Right lobe of liver (tissue), 6 donors: ENCODE measurements around the gene ZNF768. TPM values are rescaled to one million over a fixed set of nuclear protein-coding genes. Genes with fewer than 3 reads are reported as not detected.

ENCODE experiments used
- ATAC-seq, 4 donors: fragments of 200-7000 bp; cut with Tn5 transposase; one replicate each; pipeline ENCODE4 v1.9.1; 2020; ENCODE audit warnings: mild to moderate bottlenecking in 4 of 4, moderate library complexity in 4 of 4
- DNase-seq, 3 donors: peaks; one replicate each; pipeline ENCODE4 v3.0.0-alpha.2; 2020
- H3K27ac ChIP-seq, 3 donors: fragments of 200-600 bp; one replicate each; pipeline ENCODE4 v1.8.0; 2022
- H3K27me3 ChIP-seq, 2 donors: fragments of 200-600 bp; one replicate each; pipeline ENCODE4 v1.8.0; 2022
- H3K36me3 ChIP-seq, 4 donors: fragments of 200-600 bp; sonication (generic) in 1 of 4; one replicate each; pipeline versions ENCODE4 v1.5.1 to v1.8.0; 2017 to 2022; ENCODE audit warnings: control low read depth in 1 of 4
- H3K4me1 ChIP-seq, 4 donors: fragments of 200-600 bp; sonication (generic) in 1 of 4; one replicate each; pipeline versions ENCODE4 v1.5.1 to v1.8.0; 2017 to 2022; ENCODE audit warnings: control low read depth in 1 of 4
- H3K4me3 ChIP-seq, 3 donors: fragments of 200-600 bp; one replicate each; pipeline ENCODE4 v1.8.0; 2022
- H3K9me3 ChIP-seq, 4 donors: fragments of 200-600 bp; sonication (generic) in 1 of 4; one replicate each; pipeline versions ENCODE4 v1.5.1 to v1.8.0; 2017 to 2022; ENCODE audit warnings: control low read depth in 1 of 4
- POLR2A ChIP-seq: fragments of 450-650 bp; IDR thresholded peaks from one replicate; pipeline ENCODE4 v1.6.1; 2017; ENCODE audit warnings: antibody characterized with exemption, mild to moderate bottlenecking
- WGBS: methylation state at CpG from one replicate; pipeline ENCODE4 v1.1.6; 2018; ENCODE audit warnings: low coverage, low lambda C conversion rate; ENCODE audit not compliant: insufficient coverage; ENCODE audit errors: missing lambda C conversion rate; 5-methylcytosine and 5-hydroxymethylcytosine counted together
- intact Hi-C, 2 donors: fragments of 100-400 bp; cut with DNase I; formaldehyde crosslinking; loops; one replicate each; pipeline versions ENCODE4 v1.11.2 to v1.14.1; 2022
- microRNA-seq, 2 donors: library from miRNA; unstranded; fragments of <30 nt; microRNA quantifications; one replicate each; pipeline ENCODE4, GENCODE V29; 2019 to 2020
- small RNA-seq, 2 experiments: library from RNA; depleted of rRNA; stranded (forward); fragments of <200 nt; gene quantifications; one replicate each; pipeline ENCODE3, GENCODE V24; 2016
- total RNA-seq, 6 experiments: library from RNA; depleted of rRNA in 2 of 6; stranded (reverse); fragments of >200 nt in 2 of 6; fragmentation: NEBNext Ultra II Directional in 3 of 6; extraction: Animal tissue kit (Norgen Biotek cat#: 25700) in 3 of 6; gene quantifications; one replicate each; pipeline versions ENCODE4 v1.1.0 to v1.2.4, GENCODE V29; 2016 to 2023
- TF ChIP-seq, protein P1 (sequence below), 4 donors: fragments of 200-600 bp in 3 of 4; fragments of 450-650 bp in 1 of 4; IDR thresholded peaks; one replicate each; pipeline versions ENCODE4 v1.5.1 to v1.8.0; 2016 to 2022; ENCODE audit warnings: antibody characterized with exemption in 4 of 4, mild to moderate bottlenecking in 2 of 4
- donor health status: DM: no; HTN: yes; CAD: no.
- donor health status: DM: no; HTN: no; CAD: no.
- donor health status: DM: no; HTN: no; CAD: no.
- donor health status: DM: no; HTN: yes; CAD: no.
- donor health status: DM: no; HTN: yes; CAD: no.

Gene ZNF768
- total RNA-seq, 6 experiments from 2014 or later = 14.7 to 21.2 (median 18.8) TPM

DNA sequence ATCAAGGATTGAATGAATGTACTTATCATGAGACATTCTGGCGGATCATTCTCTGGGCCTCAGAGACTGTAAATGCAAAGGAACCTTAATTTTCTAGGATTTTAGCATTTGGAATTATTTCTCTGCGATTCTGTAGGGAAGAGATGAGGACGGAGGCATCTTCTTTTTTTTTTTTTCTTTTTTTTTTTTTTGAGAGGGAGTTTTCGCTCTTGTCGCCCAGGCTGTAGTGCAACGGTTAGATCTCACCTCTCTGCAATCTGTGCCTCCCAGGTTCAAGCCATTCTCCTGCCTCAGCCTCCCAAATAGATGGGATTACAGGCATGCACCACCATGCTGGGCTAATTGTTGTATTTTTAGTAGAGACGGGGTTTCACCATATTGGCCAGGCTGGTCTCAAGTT is 51.7 kb downstream of the ZNF768 start:
- no peaks in the 10 kb centered on the region for H3K27me3 ChIP-seq
- no peak overlapping the region for H3K4me3 ChIP-seq
- H3K27ac ChIP-seq = no peak overlapping the region
- H3K4me1 ChIP-seq = peaks cover 0 to 11% (median 0%) of the 10 kb centered on the region in 4 donors
- H3K36me3 ChIP-seq = no peaks in the 10 kb centered on the region
- ATAC-seq (no peak), DNase-seq (no peak)
- TF ChIP-seq, protein P1, sequence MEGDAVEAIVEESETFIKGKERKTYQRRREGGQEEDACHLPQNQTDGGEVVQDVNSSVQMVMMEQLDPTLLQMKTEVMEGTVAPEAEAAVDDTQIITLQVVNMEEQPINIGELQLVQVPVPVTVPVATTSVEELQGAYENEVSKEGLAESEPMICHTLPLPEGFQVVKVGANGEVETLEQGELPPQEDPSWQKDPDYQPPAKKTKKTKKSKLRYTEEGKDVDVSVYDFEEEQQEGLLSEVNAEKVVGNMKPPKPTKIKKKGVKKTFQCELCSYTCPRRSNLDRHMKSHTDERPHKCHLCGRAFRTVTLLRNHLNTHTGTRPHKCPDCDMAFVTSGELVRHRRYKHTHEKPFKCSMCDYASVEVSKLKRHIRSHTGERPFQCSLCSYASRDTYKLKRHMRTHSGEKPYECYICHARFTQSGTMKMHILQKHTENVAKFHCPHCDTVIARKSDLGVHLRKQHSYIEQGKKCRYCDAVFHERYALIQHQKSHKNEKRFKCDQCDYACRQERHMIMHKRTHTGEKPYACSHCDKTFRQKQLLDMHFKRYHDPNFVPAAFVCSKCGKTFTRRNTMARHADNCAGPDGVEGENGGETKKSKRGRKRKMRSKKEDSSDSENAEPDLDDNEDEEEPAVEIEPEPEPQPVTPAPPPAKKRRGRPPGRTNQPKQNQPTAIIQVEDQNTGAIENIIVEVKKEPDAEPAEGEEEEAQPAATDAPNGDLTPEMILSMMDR (IDR thresholded peaks at IDR 0.05) = no peak
- TF ChIP-seq POLR2A = no peak
- intact Hi-C loops = no loop called here
- 85% methylated on average over 6 of the region's 7 CpGs for WGBS
- no peaks in the 10 kb centered on the region for H3K9me3 ChIP-seq

DNA sequence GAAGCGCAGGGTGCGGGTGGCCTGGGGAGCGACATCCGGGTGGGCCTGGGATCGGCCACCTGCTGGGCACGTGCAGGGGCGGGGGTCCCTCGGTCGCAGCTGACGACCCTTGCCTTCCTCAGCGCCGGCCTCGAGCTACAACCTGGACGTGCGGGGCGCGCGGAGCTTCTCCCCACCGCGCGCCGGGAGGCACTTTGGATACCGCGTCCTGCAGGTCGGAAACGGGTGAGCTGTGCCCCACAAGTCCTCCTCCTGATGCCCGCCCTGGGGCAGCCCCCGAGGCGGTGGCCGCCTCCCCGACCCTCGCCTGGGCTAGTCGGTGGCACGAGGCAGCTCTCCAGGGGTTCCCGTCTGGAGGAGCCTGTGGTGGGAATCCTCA is 52.3 kb downstream of the ZNF768 start:
- TF ChIP-seq, protein P1 (IDR thresholded peaks at IDR 0.05) = no peak
- no peak for TF ChIP-seq POLR2A
- Histone ChIP-seq H3K27me3 (no peaks in the 10 kb centered on the region), H3K27ac (peak overlapping the region in 1 of 3 donors; percentile 63), H3K9me3 (no peaks in the 10 kb centered on the region), H3K36me3 (no peaks in the 10 kb centered on the region), H3K4me3 (peak overlapping the region in 1 of 3 donors; percentile 19), H3K4me1 (peaks cover 0 to 11% (median 0%) of the 10 kb centered on the region in 4 donors)
- WGBS = 71% methylated on average over 18 of the region's 35 CpGs
- ATAC-seq = no peak
- no peak for DNase-seq
- intact Hi-C loops = no loop called here

Small RNA genes lying within 50 kb of the gene (microRNA-seq; reads per million reads assigned to microRNA genes)
- 0 to 0.87 reads per million in 2 donors for gene MIR4518

Small RNA genes lying within 50 kb of the gene (small RNA-seq; reads per million reads assigned to genes)
- 0 reads per million in 2 experiments for gene MIR4518
- gene RNU7-61P = 0 reads per million in 2 experiments

Other genes starting within 250 kb of the ZNF768 start
- 10 to 100 TPM; 14.8 to 23.8 (median 18.2) TPM for gene CD2BP2, start 171.3 kb downstream of the ZNF768 start, total RNA-seq
- 10 to 100 TPM in 3 of 6 experiments, 1 to 10 TPM in 3; 7.9 to 12.3 (median 10.6) TPM for gene TBC1D10B, start 156.1 kb downstream of the ZNF768 start, total RNA-seq
- 1 to 10 TPM in 1 of 6 experiments, not detected in 5; 1.4 TPM for gene MYL11, start 151.8 kb downstream of the ZNF768 start, total RNA-seq
- 1 to 10 TPM in 3 of 6 experiments, under 1 TPM in 3; 0.12 to 1.7 (median 0.93) TPM for gene SEPTIN1, start 144.0 kb downstream of the ZNF768 start, total RNA-seq
- gene ZNF48, start 131.1 kb downstream of the ZNF768 start, total RNA-seq = 1 to 10 TPM; 2.9 to 4.3 (median 3.9) TPM
- gene ZNF771, start 119.0 kb downstream of the ZNF768 start, total RNA-seq = 10 to 100 TPM in 3 of 6 experiments, 1 to 10 TPM in 3; 3.9 to 11.3 (median 9.6) TPM
- gene DCTPP1, start 96.5 kb downstream of the ZNF768 start, total RNA-seq = 10 to 100 TPM; 10.0 to 17.9 (median 13.9) TPM
- 100 to 1,000 TPM; 157 to 228 (median 205) TPM for gene SEPHS2, start 80.7 kb downstream of the ZNF768 start, total RNA-seq
- 10 to 100 TPM in 4 of 6 experiments, 1 to 10 TPM in 2; 7.3 to 12.4 (median 10.2) TPM for gene ITGAL, start 53.8 kb downstream of the ZNF768 start, total RNA-seq
- gene ZNF747, start 8.3 kb upstream of the ZNF768 start, total RNA-seq = 1 to 10 TPM; 5.3 to 9.7 (median 6.4) TPM
- gene ZNF764, start 31.8 kb upstream of the ZNF768 start, total RNA-seq = 1 to 10 TPM; 3.2 to 6.5 (median 4.8) TPM
- 10 to 100 TPM in 1 of 6 experiments, 1 to 10 TPM in 5; 4.0 to 11.5 (median 6.5) TPM for gene ZNF688, start 45.1 kb upstream of the ZNF768 start, total RNA-seq
- 1 to 10 TPM; 2.4 to 6.5 (median 5.6) TPM for gene ZNF785, start 59.1 kb upstream of the ZNF768 start, total RNA-seq
- 1 to 10 TPM; 3.9 to 5.8 (median 4.4) TPM for gene ZNF689, start 83.8 kb upstream of the ZNF768 start, total RNA-seq
- 10 to 100 TPM; 12.8 to 23.0 (median 17.6) TPM for gene PRR14, start 124.4 kb upstream of the ZNF768 start, total RNA-seq
- gene FBRS, start 131.9 kb upstream of the ZNF768 start, total RNA-seq = 10 to 100 TPM; 13.0 to 26.2 (median 20.9) TPM
- 10 to 100 TPM; 12.1 to 31.3 (median 22.6) TPM for gene SRCAP, start 172.6 kb upstream of the ZNF768 start, total RNA-seq
- gene PHKG2, start 221.9 kb upstream of the ZNF768 start, total RNA-seq = 10 to 100 TPM; 17.1 to 22.1 (median 18.4) TPM
- gene CFAP119, start 235.5 kb upstream of the ZNF768 start, total RNA-seq = 1 to 10 TPM in 1 of 6 experiments, under 1 TPM in 4, not detected in 1; 0.19 to 1.8 (median 0.29) TPM
- gene RNF40, start 235.8 kb upstream of the ZNF768 start, total RNA-seq = 10 to 100 TPM; 34.3 to 56.8 (median 46.7) TPM